ENCODE measurements around the gene MYBPC1.

MYBPC1 gene

DNA sequence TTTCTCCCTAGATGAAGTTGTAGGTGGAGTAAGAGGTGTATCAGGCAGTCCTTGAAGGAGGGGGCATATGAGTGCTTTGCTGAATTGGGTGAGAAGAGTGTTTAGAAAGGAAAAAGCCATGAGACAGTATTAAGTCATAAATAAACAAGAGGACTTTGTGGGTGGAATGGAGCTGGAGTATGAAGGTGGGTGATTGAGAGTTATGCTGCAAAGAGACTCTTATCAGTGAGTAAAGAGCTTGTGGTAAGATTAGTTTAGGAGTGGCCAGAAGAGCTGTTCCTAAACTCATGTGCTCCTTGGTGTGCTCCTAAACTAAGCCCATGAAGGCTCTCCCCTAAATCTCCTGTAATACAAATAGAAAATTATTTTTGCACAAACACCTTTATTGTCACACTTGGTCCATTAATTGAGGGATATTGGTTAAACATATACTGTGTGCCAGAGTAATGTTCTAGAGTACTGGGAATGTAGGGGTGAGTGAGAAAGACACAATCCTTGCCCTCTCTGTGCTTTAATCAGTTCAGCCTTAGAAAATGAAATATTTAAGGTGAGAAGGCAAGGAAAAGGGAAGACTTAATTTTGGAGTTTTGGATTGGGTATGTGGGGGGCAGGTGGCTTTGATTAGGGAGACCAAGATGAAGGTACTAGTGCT lies 112.5 kb downstream of the MYBPC1 start:
- H3K27ac ChIP-seq = peak overlapping the region; percentile 90
- TF ChIP-seq, protein P1, sequence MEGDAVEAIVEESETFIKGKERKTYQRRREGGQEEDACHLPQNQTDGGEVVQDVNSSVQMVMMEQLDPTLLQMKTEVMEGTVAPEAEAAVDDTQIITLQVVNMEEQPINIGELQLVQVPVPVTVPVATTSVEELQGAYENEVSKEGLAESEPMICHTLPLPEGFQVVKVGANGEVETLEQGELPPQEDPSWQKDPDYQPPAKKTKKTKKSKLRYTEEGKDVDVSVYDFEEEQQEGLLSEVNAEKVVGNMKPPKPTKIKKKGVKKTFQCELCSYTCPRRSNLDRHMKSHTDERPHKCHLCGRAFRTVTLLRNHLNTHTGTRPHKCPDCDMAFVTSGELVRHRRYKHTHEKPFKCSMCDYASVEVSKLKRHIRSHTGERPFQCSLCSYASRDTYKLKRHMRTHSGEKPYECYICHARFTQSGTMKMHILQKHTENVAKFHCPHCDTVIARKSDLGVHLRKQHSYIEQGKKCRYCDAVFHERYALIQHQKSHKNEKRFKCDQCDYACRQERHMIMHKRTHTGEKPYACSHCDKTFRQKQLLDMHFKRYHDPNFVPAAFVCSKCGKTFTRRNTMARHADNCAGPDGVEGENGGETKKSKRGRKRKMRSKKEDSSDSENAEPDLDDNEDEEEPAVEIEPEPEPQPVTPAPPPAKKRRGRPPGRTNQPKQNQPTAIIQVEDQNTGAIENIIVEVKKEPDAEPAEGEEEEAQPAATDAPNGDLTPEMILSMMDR (conservative IDR thresholded peaks at IDR 0.05) = no peak

DNA sequence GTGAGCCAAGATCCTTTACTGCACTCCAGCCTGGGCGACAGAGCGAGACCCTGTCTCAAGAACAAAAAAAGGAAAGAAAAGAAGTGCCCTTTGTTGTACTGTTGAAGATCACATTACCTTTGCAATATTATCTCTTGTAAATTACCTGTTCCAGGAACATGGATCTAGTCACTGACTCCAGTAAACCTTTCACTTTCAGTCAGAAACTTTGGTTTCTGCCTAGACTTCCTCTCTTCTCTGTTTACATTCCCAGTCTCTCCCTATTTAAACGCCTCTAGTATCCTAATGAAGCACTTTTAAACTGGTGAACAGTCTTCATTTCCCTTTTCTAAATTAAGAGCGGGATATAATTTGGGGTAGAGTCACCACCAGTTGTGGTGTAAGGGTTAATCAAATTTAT lies 115.5 kb downstream of the MYBPC1 start:
- peak overlapping the region; percentile 90 for H3K27ac ChIP-seq
- TF ChIP-seq, protein P1 (conservative IDR thresholded peaks at IDR 0.05) = no peak

DNA sequence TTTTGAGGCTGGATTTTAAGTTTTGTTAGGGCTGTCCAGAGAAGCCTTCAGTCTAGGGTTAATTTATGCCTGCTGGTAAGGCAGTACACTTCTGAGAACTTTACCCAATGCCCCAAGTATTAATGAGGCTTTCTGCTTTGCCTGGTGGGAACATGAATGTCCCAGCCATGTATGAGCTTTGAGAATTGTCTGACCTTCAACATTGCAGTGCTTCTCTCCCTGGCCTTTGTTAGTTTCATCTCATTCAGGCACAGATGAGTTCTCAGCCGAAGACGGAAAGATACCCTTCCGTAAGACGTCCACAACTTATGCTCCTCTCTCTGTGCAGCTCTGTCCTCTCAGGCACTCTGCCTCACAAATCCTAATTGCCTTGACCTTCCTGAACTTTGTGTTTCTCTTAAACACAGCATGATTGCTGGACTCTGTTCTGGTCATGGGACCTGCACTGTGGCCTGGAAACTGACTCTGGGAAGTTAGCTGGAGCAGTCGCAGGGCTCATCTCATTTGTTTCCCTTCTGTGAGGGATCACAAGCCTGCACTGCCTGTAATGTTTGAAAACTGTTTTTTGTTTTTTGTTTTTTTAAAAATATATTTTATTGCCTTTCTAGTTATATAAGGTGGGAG lies 118.4 kb downstream of the MYBPC1 start:
- TF ChIP-seq, protein P1 (conservative IDR thresholded peaks at IDR 0.05) = no peak
- peak overlapping the region; percentile 90 for H3K27ac ChIP-seq

DNA sequence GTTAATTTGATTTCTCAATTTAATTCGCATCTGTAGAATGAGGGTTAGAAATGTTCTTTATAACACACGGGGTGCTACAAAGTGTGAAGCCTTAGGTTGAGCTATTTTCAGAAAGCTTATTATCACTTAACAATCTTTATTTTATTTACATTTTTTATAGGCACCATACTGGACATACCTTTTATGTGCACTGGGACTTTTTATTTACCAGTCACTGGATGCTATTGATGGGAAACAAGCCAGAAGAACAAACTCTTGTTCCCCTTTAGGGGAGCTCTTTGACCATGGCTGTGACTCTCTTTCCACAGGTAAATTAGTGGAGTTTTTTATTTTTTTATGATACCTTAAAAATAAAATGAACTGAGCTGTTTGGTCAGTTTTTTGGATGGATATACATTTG lies 119.2 kb downstream of the MYBPC1 start:
- TF ChIP-seq, protein P1 (conservative IDR thresholded peaks at IDR 0.05) = no peak
- H3K27ac ChIP-seq = peak overlapping the region; percentile 90

DNA sequence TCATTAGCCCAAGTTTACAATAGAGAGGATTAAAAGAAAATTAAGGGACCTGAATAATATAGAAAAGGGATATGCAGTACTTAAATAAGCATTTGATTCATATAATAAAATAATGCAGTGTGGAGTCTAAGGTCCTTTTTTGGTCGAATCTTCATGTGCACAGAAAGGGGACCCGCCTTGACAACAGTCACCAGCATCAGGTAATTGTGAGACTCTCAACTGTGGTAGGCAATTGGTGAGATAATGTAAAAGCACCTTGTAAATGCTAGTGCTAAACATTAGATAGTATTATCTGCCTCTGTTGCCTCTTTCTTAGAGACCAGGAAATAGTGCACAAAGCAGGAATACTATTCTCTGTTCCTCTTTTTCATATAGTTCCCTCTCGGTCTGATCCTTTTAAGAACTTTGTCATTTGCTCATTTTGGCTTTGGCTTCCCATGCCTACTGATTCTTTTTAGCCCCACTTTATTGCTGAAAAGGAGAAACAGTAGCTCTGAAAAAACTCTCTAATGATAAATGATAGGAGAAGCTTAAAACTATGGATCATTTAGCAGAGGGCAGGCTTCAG lies 120.2 kb downstream of the MYBPC1 start:
- H3K27ac ChIP-seq = peak overlapping the region; percentile 90

DNA sequence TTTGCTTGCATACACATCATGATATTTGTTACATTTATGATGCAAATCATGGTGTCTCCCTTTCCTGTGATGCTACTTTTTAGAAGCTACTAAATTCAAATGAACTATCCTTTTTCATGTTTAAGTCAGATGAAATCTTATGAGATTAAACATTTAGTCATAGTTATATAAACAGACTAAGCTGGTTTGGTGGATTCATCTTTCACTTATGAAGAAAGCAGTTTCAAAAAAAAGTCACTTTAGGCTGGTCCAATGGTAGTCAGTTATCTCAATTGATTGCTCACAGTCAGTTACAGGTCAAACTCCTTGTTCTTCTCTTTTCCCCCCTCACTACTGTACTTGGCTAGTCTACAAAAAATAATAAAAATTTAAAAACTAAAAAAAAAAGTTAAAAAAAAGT lies 124.8 kb downstream of the MYBPC1 start:
- H3K27ac ChIP-seq = no peak overlapping the region

More for the DNA sequence above, 120.2 kb downstream of the MYBPC1 start:
- TF ChIP-seq, protein P1 (conservative IDR thresholded peaks at IDR 0.05) = no peak

DNA sequence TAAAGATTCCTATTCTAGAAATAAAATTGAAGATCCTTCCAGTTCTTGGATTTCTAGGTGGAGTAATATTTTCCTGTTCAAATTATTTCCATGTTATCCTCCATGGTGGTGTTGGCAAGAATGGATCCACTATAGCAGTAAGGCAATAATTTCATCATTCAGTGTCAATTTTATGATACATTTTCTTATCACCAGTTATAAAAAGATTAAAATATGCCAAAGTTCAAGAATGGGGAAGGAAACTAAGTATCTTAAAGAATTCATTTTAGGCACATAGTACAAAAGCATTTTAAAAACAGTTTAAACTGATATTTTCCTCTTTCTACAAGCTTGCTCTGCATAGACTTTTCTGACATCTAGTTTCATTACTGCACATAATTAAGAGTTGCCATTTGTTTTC lies 125.3 kb downstream of the MYBPC1 start:
- TF ChIP-seq, protein P1 (conservative IDR thresholded peaks at IDR 0.05) = no peak
- no peak overlapping the region for H3K27ac ChIP-seq

More for the DNA sequence above, 124.8 kb downstream of the MYBPC1 start:
- TF ChIP-seq, protein P1 (conservative IDR thresholded peaks at IDR 0.05) = no peak
